NCI-H2196 (cell line): Measurements from ENCODE around the gene DAB1.

Experiments used
- DNase-seq: peaks from one replicate; lab custom pipeline; 2025; ENCODE audit not compliant: unreplicated experiment; lab: John Stamatoyannopoulos, UW

The DAB1 gene

DNA sequence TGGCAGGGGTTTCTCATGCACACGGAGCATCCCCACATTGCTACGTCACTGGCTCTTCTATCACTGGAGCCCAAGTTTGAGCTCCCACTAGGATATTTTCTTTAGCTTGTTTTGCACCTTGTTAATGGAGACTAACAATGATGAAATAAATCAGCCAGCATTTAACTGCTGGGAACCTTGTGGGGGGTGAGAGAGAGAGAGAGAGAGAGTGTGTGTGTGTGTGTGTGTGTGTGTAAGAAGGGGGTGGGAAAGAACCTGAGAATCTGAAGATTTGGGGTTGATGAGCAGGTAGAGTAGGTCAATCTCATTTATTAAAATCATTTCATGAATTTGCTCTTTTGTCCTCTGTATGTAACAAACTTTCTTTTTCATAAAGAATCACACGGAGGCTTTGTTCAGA is 458.7 kb downstream of the DAB1 start:
- no peak for DNase-seq

- DNase-seq, result no peak
Observed at GRCh38 chr1:56964349-56965017, 459.4 kb downstream of the DAB1 start.

DNA sequence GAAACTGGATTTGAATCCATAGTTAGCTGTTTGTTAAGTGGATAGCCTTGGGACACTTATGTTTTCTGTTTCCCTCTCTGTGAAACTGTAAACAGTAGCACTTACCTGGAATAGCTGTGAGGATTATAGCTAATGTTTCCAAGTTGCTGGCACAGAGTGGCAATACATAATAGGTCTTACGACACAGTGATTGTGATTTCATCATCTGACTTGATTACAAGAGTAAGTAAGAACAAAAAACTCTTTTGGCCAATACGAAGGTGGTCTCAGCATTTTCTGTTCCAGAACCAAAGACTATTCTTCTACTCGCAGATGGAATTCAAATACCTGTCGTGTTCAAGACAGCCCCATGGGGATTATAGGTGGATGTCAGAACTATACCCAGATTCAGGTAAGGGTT is 460.2 kb downstream of the DAB1 start:
- DNase-seq, result no peak

GRCh38 chr1:56961426-56961825 is 462.4 kb downstream of the DAB1 start:
- DNase-seq, result no peak

- no peak for DNase-seq
Observed at GRCh38 chr1:56958526-56958925, 465.3 kb downstream of the DAB1 start.

DNA sequence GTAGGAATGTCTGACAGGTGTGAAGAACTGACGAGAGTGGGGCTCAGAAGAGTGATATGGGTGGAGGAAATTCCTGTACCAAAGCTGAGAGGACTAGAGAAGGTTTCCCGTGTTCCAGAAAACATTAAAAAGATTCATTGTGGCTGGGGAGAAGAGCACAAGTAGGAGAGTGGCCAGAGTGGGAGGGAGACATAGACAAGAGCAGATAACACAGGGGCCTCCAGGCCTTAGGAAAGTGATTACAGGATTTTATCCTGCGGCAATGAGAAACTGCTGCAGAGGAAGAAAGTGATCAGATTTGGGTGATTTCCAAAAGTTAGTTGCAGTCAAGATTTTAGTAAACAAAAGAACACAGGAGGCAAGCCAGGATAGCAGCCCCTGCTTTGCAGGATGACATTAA is 465.9 kb downstream of the DAB1 start:
- no peak for DNase-seq

DNA sequence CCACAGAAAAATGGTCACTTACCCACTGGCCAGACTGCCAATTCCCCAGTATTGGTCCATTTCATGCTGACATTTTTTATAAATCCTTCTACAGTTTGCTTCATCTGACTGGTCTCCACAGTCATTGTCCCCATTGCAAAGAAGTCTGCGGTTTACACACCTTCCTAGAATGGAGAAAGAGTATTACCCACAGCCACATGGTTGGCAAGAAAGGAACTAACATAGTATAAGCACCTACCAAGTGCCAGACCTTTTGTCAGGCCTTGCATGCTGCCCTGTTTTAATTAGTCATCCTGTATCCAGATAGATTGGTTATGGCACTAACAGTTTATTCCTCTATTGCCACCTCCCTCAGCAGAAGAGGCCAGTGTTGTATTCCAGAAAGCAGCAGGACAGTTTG is 469.2 kb downstream of the DAB1 start:
- DNase-seq, result no peak

DNA sequence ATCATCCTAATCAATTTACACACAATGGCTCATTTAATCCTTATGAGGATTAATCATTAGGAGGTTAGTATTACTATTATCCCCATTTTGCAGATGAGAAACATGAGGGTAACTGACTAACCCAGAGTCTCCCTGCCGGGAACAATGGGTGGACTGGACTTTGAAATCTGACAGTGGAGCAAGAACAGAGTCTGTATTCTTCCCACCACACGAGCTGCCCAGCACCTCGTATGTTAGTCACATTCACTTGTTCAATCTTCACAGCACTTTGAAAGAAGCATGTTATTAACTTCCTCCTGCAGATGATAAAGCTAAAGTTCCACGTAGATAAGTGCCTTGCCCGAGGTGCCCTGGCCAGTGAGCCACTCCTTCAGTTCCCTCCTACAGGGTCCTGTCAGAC is 470.5 kb downstream of the DAB1 start:
- DNase-seq, result no peak

- DNase-seq, result no peak
Observed at GRCh38 chr1:56952501-56952900, 471.4 kb downstream of the DAB1 start.

- DNase-seq, result no peak
Observed at GRCh38 chr1:56948403-56949023, 475.3 kb downstream of the DAB1 start.
